OCI-LY7 (cell line): ENCODE data around the gene DEPDC7.

Experiments used
- EZH2phosphoT487 ChIP-seq: fragments of 200-600 bp; sonication (generic); IDR thresholded peaks from 2 replicates; pipeline ENCODE4 v1.6.1; 2018; ENCODE audit warnings: low read depth, borderline replicate concordance, mild to moderate bottlenecking, mixed run types, antibody characterized with exemption, low read length, moderate library complexity, mixed read lengths
- TF ChIP-seq, protein P1 (sequence below): fragments of 200-600 bp; sonication (generic); conservative IDR thresholded peaks from 2 replicates; pipeline ENCODE4 v1.5.1; 2014; ENCODE audit warnings: mild to moderate bottlenecking, antibody characterized with exemption, low read length, moderate library complexity, mixed read lengths

- TF ChIP-seq, protein P1, sequence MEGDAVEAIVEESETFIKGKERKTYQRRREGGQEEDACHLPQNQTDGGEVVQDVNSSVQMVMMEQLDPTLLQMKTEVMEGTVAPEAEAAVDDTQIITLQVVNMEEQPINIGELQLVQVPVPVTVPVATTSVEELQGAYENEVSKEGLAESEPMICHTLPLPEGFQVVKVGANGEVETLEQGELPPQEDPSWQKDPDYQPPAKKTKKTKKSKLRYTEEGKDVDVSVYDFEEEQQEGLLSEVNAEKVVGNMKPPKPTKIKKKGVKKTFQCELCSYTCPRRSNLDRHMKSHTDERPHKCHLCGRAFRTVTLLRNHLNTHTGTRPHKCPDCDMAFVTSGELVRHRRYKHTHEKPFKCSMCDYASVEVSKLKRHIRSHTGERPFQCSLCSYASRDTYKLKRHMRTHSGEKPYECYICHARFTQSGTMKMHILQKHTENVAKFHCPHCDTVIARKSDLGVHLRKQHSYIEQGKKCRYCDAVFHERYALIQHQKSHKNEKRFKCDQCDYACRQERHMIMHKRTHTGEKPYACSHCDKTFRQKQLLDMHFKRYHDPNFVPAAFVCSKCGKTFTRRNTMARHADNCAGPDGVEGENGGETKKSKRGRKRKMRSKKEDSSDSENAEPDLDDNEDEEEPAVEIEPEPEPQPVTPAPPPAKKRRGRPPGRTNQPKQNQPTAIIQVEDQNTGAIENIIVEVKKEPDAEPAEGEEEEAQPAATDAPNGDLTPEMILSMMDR = no peak
- TF ChIP-seq EZH2phosphoT487 = no peak
These were observed 11.6 kb downstream of the DEPDC7 start for GRCh38 chr11:33027233-33027632.
